HG02759 (cell line): ENCODE measurements around the gene SLC1A4.
"Not testable (repeated sequence)": the region's sequence is repeated elsewhere in the genome, so short reads cannot be mapped to it uniquely, and the experiment has no call there.

Experiments
- ATAC-seq: cut with Tn5 transposase; IDR thresholded peaks from one replicate; pipeline ENCODE4 v1.9.1; 2021; ENCODE audit warnings: mild to moderate bottlenecking, moderate library complexity; ENCODE audit not compliant: unreplicated experiment

SLC1A4 gene

DNA sequence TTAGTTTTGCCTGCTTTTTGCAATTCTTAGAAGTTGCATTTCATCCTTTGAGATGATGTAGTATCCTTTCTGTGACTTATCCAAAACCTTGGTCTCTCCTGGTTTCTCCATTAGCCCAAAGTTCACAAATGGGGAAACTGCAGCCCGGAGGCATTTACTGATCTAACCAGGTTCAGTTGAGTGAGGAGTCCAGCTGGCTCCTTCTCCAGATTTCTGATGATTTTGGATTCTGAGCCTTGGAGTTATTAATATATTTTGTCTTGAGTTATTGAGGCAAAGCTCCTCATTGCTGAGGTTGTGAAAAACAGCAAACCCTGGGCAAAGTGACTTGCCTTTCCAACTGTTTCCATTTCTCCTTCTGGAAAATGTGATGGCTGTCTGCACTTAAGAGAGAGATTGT is 1.7 kb downstream of the SLC1A4 start:
- no peak for ATAC-seq

DNA sequence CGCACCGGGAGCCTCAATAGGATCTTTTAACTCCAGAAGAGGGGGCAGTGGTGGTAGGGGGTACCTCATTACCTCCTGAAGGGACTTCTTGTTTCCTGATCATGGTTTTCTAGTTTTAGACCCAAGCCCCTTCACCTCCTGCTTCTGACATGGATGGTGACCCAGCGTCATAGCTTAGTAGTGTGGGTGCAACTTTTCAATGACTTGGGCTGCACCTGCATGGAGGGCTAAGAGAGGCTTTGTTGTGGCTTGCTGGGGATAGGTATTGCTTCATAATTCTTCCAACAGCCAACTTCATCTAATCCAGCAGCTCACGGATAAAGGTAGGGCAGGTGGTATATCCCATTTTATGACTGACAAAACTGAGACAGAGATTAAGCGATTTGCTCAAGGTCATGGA is 3.0 kb downstream of the SLC1A4 start:
- no peak for ATAC-seq

DNA sequence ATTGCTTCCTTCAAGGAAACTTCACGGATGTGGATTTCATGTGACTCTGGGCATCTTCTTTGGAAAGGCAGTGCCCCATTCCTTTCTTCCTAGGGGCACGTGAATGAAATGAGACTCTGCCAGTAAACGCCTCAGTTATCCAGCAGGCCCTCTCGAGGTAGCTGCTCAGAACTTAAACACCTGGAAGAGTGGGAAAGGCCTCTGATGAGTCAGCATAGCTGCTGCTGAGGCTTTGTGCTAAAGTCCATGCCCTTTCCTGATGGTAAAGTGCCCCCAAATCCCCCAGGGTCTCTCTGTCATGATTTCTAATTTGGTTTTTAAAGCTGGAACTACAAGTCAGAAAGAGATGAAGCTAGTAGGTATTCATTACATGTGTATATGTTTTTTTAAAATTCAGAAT is 3.8 kb downstream of the SLC1A4 start:
- no peak for ATAC-seq

DNA sequence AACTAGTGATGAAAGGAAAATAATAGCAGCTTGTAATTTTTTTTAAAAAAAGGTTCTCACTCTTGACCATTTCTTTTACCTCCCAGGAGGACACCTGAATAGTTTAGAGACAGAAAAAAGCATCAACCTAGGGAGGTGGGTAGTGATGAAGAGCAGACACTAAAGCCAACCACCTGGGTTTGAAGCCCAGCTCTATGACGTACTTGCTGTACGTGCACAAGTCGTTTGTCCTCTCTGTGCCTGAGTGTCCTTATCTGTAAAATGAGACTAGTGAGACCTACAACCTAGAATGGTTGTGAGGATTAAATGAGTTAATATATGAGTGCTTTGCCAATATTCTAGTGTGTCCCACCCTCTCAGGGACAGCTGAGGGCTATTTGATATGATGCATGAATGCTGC is 5.8 kb downstream of the SLC1A4 start:
- ATAC-seq: no peak

DNA sequence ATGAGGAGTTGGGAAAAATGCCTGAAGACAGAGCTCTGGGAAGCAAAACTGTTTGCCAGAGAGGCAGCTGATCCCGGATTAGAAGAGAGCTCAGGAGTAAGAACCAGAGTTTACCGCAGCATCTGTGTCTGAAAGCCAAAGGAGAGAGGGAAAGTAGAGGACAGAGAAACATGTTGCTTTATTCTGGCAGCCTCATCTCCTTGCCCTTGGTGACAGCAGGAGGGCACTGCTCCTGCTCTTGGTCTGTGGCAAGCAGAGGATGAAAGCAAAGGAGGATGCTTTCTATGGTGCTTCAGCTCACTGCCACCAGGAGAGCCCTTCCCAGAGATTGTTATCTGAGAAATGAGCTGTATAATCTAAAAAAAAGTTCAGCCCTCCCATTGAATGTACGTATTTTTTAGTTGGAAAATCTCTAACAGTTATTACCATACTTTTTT is 7.7 kb downstream of the SLC1A4 start:
- no peak for ATAC-seq

DNA sequence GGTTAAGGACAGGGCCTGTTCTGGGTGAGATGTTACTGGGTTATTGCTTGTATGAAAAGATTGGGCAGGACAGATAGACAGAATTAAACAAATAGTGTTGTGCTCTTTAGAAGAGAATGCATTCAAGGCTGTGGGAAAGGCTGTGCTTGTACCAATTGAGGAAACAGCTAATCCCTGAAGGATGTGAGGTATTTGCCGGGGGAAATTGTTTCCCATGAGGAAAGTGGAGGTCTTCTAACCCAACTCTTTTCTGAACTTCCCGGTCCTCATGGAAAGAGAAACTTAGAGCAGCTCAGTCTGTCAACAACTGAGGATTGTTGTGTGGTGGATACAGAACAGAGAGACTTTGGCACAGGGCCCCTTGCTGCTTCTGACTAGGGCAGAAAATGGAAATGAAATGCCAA is 9.5 kb downstream of the SLC1A4 start:
- no peak for ATAC-seq

DNA sequence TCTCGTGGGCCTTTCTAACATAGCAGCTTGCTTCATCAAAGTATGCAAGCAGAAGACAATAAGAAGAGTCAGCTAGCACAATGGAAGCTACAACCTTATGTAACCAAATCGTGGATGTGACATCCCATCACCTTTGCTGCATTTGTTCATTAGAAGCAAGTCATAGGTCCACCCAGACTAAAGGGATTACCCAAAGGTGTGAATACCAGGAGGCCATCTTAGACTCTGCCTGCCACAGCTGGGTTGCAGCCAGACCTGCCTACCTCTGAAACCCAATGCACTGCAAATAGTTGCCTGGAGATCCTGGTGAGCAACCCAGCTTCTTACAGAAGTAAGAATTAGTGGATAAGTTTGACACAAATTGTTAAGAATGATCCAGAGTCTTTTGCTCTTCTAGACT is 10.6 kb downstream of the SLC1A4 start:
- ATAC-seq: no peak

DNA sequence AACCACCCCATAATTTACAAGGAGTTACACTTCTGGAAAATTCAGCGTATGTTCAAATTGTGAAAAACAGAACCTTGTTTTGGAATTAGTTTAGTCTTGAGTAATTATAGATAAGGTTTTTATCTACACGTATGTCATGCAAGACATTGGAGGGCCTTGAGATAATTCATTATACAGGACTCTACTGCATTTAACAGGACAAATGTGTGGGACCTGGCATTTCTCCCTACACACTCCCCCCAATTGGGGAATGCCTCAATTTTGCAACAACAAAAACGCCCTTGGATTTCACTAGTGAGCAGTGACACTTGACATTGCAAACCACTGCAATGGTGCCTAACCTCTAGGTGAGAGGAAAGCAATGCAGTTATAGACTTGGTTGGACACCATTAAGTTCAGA is 11.4 kb downstream of the SLC1A4 start:
- no peak for ATAC-seq

DNA sequence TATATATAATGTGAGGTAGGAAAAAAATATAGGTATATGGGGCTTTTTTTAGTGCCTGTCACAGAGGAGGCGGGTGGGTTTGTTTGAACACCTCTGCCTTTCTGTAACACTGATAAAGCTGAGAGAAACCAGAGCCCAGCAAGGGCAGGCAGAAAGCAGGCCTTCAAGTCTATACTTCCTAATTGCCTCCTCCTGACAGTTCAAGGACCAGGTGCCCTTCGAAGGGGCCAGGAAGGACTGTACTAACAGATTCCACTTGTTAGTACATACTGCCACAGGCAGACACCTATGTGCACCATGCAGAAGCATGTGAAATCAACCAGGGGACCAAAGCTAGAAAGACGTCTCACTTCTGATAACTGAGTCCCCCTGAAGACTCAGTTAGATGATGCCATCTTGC is 13.8 kb downstream of the SLC1A4 start:
- ATAC-seq: no peak

DNA sequence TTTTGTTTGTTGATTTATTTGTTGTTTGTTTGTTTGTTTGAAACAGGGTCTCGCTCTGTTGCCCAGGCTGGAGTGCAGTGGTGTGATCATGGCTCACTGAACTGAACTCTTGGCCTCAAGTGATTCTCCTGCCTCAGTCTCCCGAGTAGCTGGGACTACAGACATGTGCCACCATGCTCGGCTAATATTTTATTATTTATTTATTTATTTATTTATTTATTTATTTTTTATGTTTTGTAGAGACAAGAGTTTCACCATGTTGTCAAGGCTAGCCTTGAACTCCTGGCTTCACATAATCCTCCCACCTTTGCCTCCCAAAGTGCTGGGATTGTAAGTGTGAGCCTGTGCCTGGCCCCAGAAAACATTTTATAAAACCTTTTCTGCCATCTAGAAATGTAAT is 15.0 kb downstream of the SLC1A4 start:
- ATAC-seq: not testable (repeated sequence)

DNA sequence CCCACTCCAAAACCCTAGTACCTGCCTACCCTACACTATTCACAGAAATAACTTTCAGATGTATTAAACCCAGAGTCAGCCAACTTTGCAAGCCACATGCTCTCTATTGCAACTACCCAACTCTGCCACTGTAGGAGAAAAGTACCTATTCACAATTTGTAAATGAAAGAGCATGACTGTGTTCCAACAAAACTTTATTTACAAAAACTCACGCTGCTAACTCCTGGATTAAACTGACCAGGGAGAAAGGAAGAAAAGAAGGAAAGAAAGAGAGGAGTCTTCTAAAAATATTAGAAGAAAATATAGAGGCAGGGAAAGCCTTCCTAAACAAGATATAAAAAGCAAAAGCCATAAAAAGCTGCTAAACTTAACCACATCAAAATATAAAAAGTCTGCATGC is 24.6 kb downstream of the SLC1A4 start:
- no peak for ATAC-seq

DNA sequence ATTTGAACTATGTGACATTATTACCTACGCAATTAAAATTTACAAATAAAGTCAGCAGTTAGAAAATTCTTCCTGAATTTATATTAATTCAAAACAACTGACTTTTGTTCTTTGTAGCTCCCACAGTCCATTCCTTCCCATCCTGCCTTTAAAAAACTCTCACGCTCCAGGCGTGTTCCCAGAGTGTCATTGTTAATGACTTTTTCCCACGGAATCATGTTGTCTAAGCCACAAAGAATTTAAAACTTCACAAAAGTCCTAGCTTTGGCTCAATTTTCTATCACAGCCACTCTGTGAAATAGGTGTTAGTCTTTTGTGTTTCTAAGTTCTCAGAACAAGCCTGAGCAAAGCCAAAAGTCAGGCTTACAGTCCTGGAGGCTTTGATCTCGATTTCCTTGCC is 26.5 kb downstream of the SLC1A4 start:
- no peak for ATAC-seq

DNA sequence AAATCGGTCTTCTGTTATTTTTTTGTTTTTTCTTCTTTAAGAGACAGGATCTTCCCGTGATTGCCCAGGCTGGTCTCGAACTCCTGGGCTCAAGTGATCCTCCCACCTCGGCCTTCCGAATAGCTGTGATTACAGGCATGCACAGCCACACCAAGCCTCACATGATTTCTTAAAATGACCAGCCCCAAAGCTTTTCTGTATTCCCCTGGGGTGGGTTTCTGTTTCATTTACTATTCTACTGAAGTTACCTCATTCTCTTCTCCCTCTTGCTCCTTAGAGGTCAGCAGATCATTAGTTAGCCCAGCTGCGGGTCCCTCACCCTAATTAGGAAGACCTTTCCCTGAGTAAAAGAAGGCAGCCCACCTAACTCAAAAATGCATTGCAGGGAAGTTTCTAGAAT is 27.6 kb downstream of the SLC1A4 start:
- no peak for ATAC-seq

DNA sequence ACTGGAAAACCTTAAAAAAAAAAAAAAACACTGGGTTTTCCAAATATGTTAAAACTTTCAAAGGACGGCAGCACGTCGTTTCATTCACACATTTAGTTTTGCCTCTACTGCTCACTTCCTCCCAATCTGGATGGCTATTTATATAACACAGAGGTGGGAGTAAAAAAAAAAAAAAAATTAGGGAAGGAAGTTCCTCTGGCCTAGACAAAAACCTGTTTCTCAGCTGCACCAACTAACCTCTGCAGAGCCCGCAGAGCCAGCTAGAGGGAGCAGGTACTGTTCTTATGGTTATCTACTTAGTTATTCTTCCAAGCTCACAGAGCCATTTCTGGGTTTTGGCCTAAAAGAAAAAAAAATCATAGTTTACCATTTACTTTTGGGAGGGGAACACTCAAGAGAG is 28.1 kb downstream of the SLC1A4 start:
- no peak for ATAC-seq

DNA sequence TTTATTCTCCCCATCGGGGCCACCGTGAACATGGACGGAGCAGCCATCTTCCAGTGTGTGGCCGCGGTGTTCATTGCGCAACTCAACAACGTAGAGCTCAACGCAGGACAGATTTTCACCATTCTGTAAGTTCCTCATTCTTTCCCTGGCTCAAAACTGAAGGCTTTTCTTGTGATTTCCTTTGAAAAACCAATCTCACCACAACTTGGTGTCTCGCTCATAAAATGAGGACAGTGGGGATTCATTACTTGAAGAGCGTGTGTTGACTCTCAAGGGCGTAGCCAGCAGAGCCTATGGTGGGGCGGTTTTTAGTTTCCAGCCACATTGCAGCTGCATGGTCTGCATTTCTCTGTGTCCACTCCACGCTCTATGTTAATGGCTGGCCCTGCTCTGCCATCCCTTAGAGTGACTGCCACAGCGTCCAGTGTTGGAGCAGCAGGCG is 29.0 kb downstream of the SLC1A4 start:
- ATAC-seq: no peak

DNA sequence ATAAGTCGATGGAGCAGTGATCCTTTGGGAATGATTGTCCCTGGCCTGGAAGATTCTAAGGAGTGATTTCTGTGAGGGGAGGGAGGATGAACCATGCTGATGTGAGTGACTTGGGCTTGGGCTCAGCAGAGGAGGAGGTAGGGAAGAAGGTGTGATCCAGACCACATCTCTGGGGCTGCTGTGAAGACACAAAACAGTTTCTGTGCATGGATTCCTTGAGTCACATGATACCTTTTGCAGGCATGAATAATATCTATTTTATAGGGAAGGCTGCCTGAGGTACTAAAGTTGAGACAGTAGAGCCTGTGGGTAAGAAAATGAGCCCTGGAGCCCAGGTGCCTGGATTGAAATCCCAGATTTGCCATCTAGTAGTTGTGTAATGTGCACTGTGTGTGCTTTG is 29.8 kb downstream of the SLC1A4 start:
- no peak for ATAC-seq

DNA sequence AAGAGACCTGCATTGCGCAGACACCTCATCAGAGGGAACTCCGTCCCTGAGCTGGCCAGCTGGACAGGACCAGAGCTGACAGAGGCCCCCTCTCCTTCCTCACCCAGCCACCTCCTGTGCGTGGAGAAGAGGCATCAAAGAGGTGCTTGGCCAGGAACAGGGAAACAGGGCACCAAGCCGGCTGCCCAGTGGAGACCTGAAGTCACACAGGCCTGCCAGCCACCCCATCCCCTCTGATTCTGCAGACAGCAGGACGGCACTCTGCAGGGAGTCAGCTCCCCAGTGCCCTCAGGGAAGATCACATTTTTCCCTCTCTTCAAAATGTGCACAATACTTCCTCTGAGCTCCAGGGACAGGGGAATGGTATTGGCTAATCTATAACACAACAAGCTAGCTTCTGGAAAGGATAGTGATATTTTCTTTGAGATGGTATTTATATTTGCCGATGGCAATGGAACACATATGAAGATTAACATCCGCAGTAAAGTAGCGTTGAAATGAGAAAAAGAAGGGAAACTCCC is 30.5 kb downstream of the SLC1A4 start:
- ATAC-seq: no peak

DNA sequence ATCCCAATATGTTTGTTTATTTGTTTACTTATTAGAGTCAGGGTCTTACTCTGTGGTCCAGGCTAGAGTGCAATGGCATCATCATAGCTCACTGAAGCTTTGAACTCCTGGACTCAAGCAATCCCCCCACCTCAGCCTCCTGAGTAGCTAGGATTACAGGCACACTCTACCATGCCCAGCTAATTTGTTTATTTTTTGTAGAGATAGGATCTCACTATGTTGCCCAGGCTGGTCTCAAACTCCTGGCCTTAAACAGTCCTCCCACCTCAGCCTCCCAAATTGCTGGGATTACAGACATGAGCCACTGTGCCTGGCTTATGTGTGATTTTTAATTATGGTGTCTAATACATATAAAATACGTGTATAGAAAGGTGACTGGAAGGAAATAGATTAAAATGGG is 31.1 kb downstream of the SLC1A4 start:
- not testable (repeated sequence) for ATAC-seq

DNA sequence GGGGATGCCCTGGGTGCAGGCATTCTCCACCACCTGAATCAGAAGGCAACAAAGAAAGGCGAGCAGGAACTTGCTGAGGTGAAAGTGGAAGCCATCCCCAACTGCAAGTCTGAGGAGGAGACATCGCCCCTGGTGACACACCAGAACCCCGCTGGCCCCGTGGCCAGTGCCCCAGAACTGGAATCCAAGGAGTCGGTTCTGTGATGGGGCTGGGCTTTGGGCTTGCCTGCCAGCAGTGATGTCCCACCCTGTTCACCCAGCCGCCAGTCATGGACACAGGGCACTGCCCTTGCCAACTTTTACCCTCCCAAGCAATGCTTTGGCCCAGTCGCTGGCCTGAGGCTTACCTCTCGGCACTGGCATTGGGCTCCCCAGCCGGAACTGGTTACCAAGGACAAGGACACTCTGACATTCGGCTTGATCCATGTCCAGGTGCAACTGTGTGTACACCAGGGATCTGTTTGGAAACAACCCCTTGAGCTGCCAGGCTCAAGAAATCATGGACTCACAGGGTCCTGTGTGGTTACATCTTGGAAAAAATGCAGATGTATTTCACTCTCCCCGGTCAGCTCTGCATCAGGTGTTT is 31.8 kb downstream of the SLC1A4 start:
- ATAC-seq: no peak

DNA sequence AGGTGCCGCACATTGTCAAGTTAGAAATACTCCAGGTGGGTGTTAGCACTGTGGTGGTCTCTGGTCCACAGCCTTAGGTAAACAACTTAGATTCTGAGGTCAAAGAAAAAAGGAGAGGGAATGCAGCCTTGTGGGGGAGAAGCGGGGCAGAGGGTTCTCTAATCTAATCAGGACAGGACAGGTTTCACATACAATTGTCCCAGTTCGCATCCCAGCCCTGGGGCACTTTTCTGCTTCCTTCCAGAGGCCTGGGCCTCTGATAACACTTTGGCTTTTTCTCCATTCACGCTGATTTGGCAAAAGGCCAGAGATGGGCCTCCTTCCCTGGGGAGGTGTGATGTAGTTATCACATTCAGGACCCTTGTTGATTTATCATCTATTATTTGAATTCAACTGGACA is 32.5 kb downstream of the SLC1A4 start:
- ATAC-seq: no peak

DNA sequence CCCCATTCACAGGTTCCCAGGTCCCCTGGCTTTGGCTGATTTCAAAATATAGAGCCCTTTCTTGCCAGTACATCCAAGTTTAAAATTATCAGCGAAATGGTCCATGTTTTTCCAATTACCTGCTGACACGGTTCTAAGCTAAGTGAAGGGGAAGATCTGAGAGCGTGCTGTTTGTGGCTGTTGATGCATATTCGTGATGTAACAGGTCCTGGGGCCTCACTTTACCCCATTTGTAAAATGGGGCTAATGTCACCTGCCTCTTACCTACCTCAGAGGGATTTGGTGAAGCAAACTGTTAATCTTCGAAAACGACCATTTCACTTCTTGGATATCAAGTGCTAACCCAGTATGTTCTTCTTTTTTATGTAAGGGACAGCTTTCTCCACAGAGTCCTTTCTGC is 33.0 kb downstream of the SLC1A4 start:
- no peak for ATAC-seq

DNA sequence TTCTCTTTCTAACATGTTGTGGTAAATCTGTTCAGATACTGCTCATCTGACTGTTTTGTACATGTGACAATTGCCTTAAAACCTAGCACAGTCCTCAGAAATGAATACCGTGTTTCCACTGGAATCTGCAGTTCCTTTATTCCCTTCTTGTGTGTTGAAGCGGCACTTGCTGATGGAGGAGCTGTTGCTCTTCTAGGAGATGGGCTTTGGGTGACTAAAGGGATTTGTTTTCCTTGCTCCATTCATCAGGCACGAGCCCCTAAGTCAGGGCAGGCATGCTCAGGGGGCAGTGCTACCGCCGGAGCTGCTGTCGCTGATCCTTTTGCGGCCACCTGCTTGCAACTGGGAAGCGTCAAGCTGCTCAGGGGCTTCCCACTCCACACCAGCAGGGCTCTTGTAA is 34.5 kb downstream of the SLC1A4 start:
- ATAC-seq: no peak

DNA sequence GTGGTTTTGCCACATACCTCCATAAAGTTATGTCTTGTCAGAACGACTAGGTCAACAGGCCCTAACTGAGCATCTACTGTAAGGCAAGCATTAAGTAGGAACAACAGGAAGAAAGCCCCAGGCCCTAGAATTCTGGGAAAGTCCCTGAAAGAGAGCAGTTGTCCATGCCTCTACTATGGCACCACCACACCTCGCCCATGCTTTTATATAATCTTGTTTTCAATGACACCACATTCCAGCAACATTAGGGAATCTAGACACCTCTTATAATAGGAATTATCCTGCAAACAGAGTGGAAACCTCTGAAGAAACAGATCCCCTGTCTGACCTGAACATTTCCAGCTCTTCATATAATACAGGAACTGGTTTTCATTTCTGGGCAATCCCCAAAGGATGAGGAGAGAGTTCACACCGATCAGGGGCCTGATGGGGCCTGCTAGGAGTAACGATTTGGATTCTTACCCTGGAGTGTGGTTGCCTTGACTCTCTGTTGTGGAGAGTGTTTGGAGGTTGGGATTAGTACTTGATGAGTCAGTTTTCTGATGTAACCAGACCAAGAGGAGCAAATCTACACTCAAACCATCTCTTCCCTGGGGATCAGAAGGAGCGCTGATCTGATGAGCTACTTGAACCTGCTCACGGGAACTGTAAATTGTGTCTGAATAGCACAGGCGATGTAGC is 35.1 kb downstream of the SLC1A4 start:
- ATAC-seq: no peak
